ENCODE results near the gene NOTUM. TPM values are rescaled to one million over a fixed set of nuclear protein-coding genes. Genes with fewer than 3 reads are reported as not detected.

Gene NOTUM
- total and polyA plus RNA-seq, 9 of the 15 experiments (the other 6 are each of a cell fraction or from before 2014, with no cell fraction given) = 0.03 to 14.0 (median 4.1) TPM

GRCh38 chr17:81912441-81913309 lies 48.3 kb downstream of the NOTUM start (continued):
- TF ChIP-seq, protein P1, sequence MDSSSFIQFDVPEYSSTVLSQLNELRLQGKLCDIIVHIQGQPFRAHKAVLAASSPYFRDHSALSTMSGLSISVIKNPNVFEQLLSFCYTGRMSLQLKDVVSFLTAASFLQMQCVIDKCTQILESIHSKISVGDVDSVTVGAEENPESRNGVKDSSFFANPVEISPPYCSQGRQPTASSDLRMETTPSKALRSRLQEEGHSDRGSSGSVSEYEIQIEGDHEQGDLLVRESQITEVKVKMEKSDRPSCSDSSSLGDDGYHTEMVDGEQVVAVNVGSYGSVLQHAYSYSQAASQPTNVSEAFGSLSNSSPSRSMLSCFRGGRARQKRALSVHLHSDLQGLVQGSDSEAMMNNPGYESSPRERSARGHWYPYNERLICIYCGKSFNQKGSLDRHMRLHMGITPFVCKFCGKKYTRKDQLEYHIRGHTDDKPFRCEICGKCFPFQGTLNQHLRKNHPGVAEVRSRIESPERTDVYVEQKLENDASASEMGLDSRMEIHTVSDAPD (CRISPR knock-in tag; IDR thresholded peaks at IDR 0.05) = no peak
- TF ChIP-seq, protein P2, sequence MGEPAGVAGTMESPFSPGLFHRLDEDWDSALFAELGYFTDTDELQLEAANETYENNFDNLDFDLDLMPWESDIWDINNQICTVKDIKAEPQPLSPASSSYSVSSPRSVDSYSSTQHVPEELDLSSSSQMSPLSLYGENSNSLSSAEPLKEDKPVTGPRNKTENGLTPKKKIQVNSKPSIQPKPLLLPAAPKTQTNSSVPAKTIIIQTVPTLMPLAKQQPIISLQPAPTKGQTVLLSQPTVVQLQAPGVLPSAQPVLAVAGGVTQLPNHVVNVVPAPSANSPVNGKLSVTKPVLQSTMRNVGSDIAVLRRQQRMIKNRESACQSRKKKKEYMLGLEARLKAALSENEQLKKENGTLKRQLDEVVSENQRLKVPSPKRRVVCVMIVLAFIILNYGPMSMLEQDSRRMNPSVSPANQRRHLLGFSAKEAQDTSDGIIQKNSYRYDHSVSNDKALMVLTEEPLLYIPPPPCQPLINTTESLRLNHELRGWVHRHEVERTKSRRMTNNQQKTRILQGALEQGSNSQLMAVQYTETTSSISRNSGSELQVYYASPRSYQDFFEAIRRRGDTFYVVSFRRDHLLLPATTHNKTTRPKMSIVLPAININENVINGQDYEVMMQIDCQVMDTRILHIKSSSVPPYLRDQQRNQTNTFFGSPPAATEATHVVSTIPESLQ (CRISPR knock-in tag; IDR thresholded peaks at IDR 0.05) = peak; percentile 55; the same call in 1 of the 2 replicates
- TF ChIP-seq, protein P3, sequence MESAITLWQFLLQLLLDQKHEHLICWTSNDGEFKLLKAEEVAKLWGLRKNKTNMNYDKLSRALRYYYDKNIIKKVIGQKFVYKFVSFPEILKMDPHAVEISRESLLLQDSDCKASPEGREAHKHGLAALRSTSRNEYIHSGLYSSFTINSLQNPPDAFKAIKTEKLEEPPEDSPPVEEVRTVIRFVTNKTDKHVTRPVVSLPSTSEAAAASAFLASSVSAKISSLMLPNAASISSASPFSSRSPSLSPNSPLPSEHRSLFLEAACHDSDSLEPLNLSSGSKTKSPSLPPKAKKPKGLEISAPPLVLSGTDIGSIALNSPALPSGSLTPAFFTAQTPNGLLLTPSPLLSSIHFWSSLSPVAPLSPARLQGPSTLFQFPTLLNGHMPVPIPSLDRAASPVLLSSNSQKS (CRISPR knock-in tag; IDR thresholded peaks at IDR 0.05) = no peak
- TF ChIP-seq SMAD4 (CRISPR knock-in tag; conservative IDR thresholded peaks at IDR 0.05) (0 out of 2 replicates have a peak, but pooled peaks have one; percentile 50), ZNF41 (CRISPR knock-in tag; conservative IDR thresholded peaks at IDR 0.05) (no peak), GABPA (tag; conservative IDR thresholded peaks at IDR 0.05; ENCODE audit: low read depth) (no peak), RBFOX2 (IDR thresholded peaks at IDR 0.05; ENCODE audit: low read depth, low read length) (peak; percentile 49; the same call in 1 of the 2 replicates), TFAM (CRISPR knock-in tag; conservative IDR thresholded peaks at IDR 0.05) (no peak), TAF15 (IDR thresholded peaks at IDR 0.05; ENCODE audit: low read depth, low read length) (no peak), BACH1 (tag; IDR thresholded peaks at IDR 0.05) (no peak), ELF1 (tag; IDR thresholded peaks at IDR 0.05) (no peak), JUND (IDR thresholded peaks at IDR 0.05; ENCODE audit: borderline replicate concordance, low read depth, low read length) (peak; percentile 98), JUND (tag; IDR thresholded peaks at IDR 0.05; ENCODE audit: borderline replicate concordance, low read depth, low read length) (peak; percentile 96; the same call in 2 of the 3 replicates)
- TF ChIP-seq, protein P4, sequence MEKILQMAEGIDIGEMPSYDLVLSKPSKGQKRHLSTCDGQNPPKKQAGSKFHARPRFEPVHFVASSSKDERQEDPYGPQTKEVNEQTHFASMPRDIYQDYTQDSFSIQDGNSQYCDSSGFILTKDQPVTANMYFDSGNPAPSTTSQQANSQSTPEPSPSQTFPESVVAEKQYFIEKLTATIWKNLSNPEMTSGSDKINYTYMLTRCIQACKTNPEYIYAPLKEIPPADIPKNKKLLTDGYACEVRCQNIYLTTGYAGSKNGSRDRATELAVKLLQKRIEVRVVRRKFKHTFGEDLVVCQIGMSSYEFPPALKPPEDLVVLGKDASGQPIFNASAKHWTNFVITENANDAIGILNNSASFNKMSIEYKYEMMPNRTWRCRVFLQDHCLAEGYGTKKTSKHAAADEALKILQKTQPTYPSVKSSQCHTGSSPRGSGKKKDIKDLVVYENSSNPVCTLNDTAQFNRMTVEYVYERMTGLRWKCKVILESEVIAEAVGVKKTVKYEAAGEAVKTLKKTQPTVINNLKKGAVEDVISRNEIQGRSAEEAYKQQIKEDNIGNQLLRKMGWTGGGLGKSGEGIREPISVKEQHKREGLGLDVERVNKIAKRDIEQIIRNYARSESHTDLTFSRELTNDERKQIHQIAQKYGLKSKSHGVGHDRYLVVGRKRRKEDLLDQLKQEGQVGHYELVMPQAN (IDR thresholded peaks at IDR 0.05; ENCODE audit: borderline replicate concordance) = 0 out of 2 replicates have a peak, but pooled peaks have one; percentile 33
- TF ChIP-seq, protein P5, sequence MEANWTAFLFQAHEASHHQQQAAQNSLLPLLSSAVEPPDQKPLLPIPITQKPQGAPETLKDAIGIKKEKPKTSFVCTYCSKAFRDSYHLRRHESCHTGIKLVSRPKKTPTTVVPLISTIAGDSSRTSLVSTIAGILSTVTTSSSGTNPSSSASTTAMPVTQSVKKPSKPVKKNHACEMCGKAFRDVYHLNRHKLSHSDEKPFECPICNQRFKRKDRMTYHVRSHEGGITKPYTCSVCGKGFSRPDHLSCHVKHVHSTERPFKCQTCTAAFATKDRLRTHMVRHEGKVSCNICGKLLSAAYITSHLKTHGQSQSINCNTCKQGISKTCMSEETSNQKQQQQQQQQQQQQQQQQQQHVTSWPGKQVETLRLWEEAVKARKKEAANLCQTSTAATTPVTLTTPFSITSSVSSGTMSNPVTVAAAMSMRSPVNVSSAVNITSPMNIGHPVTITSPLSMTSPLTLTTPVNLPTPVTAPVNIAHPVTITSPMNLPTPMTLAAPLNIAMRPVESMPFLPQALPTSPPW (CRISPR knock-in tag; IDR thresholded peaks at IDR 0.05) = peak; percentile 82
- TF ChIP-seq, protein P6, sequence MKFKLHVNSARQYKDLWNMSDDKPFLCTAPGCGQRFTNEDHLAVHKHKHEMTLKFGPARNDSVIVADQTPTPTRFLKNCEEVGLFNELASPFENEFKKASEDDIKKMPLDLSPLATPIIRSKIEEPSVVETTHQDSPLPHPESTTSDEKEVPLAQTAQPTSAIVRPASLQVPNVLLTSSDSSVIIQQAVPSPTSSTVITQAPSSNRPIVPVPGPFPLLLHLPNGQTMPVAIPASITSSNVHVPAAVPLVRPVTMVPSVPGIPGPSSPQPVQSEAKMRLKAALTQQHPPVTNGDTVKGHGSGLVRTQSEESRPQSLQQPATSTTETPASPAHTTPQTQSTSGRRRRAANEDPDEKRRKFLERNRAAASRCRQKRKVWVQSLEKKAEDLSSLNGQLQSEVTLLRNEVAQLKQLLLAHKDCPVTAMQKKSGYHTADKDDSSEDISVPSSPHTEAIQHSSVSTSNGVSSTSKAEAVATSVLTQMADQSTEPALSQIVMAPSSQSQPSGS (CRISPR knock-in tag; IDR thresholded peaks at IDR 0.05) = no peak
